Measurements from ENCODE around the gene BHLHA15. TPM values are rescaled to one million over a fixed set of nuclear protein-coding genes. Genes with fewer than 3 reads are reported as not detected.

Gene BHLHA15
- polyA plus RNA-seq, 1 donor (not counting 4 experiments of a cell fraction or from before 2014, with no cell fraction given): not detected

- DNase-seq (ENCODE audit: low read depth, low spot score): no peak
- FAIRE-seq: no peak
- Histone ChIP-seq H3K27me3 (ENCODE audit: control insufficient read depth, extremely low read depth, insufficient read depth, low read length) (no peaks in the 10 kb centered on the region), H3K27ac (ENCODE audit: control insufficient read depth, insufficient read depth, low read length) (no peak overlapping the region), H3K9ac (ENCODE audit: control insufficient read depth, extremely low read depth, insufficient read depth, low read length) (no peak overlapping the region), H3K79me2 (ENCODE audit: control insufficient read depth, insufficient read depth, low read length) (no peaks in the 10 kb centered on the region), H3K36me3 (ENCODE audit: control insufficient read depth in 2 of 2, extremely low read depth in 1 of 2, insufficient read depth in 2 of 2, low read length in 2 of 2) (peaks cover 1 to 3% of the 10 kb centered on the region in 2 experiments), H2AFZ (ENCODE audit: control insufficient read depth, low read length) (no peak overlapping the region), H3K9me1 (ENCODE audit: control insufficient read depth, extremely low read depth, insufficient read depth, low read length) (no peaks in the 10 kb centered on the region), H3K4me3 (ENCODE audit: control insufficient read depth in 2 of 3, extremely low read depth in 1 of 3, insufficient read depth in 2 of 3, low read depth in 1 of 3, low read length in 3 of 3) (no peak overlapping the region), H3K9me3 (ENCODE audit: control insufficient read depth, low read depth, low read length) (no peaks in the 10 kb centered on the region), H4K20me1 (ENCODE audit: control insufficient read depth, extremely low read depth, insufficient read depth, low read length) (no peaks in the 10 kb centered on the region), H3K4me1 (ENCODE audit: control insufficient read depth, extremely low read depth, insufficient read depth, low read length) (peaks cover 16% of the 10 kb centered on the region), H3K4me2 (ENCODE audit: control insufficient read depth, extremely low read depth, insufficient read depth, low read depth, low read length) (no peak overlapping the region)
- TF ChIP-seq CTCF (optimal IDR thresholded peaks at IDR 0.05 in 1 of 3, IDR thresholded peaks at IDR 0.05 in 1 of 3, conservative IDR thresholded peaks at IDR 0.05 in 1 of 3; ENCODE audit: extremely low read depth in 1 of 3, insufficient read depth in 2 of 3, low read length in 3 of 3) (no peak), EZH2 (IDR thresholded peaks at IDR 0.05; ENCODE audit: low read length) (no peak)
- dilution Hi-C loops (cut with MboI; ENCODE audit: extremely low pct_ligation_motif_present, low sequenced_read_pairs): no loop called here
Measured at GRCh38 chr7:98180751-98181150, 30.5 kb upstream of the BHLHA15 start.

GRCh38 chr7:98185101-98185500 lies 26.1 kb upstream of the BHLHA15 start:
- peaks cover 3% of the 10 kb centered on the region for H3K4me1 ChIP-seq (ENCODE audit: control insufficient read depth, extremely low read depth, insufficient read depth, low read length)
- H2AFZ ChIP-seq (ENCODE audit: control insufficient read depth, low read length): no peak overlapping the region
- H3K27ac ChIP-seq (ENCODE audit: control insufficient read depth, insufficient read depth, low read length): no peak overlapping the region
- no peaks in the 10 kb centered on the region for H3K79me2 ChIP-seq (ENCODE audit: control insufficient read depth, insufficient read depth, low read length)
- no peak overlapping the region for H3K4me3 ChIP-seq (ENCODE audit: control insufficient read depth in 2 of 3, extremely low read depth in 1 of 3, insufficient read depth in 2 of 3, low read depth in 1 of 3, low read length in 3 of 3)
- H3K9me1 ChIP-seq (ENCODE audit: control insufficient read depth, extremely low read depth, insufficient read depth, low read length): no peaks in the 10 kb centered on the region
- dilution Hi-C loops (cut with MboI; ENCODE audit: extremely low pct_ligation_motif_present, low sequenced_read_pairs): no loop called here
- H3K27me3 ChIP-seq (ENCODE audit: control insufficient read depth, extremely low read depth, insufficient read depth, low read length): no peaks in the 10 kb centered on the region
- no peaks in the 10 kb centered on the region for H4K20me1 ChIP-seq (ENCODE audit: control insufficient read depth, extremely low read depth, insufficient read depth, low read length)
- DNase-seq (ENCODE audit: low read depth, low spot score) (no peak), FAIRE-seq (no peak)
- H3K36me3 ChIP-seq (ENCODE audit: control insufficient read depth in 2 of 2, extremely low read depth in 1 of 2, insufficient read depth in 2 of 2, low read length in 2 of 2): peaks cover 0 to 7% of the 10 kb centered on the region in 2 experiments
- H3K4me2 ChIP-seq (ENCODE audit: control insufficient read depth, extremely low read depth, insufficient read depth, low read depth, low read length): no peak overlapping the region
- H3K9ac ChIP-seq (ENCODE audit: control insufficient read depth, extremely low read depth, insufficient read depth, low read length): no peak overlapping the region
- H3K9me3 ChIP-seq (ENCODE audit: control insufficient read depth, low read depth, low read length): no peaks in the 10 kb centered on the region
- TF ChIP-seq CTCF (optimal IDR thresholded peaks at IDR 0.05 in 1 of 3, IDR thresholded peaks at IDR 0.05 in 1 of 3, conservative IDR thresholded peaks at IDR 0.05 in 1 of 3; ENCODE audit: extremely low read depth in 1 of 3, insufficient read depth in 2 of 3, low read length in 3 of 3): no peak
- TF ChIP-seq EZH2 (IDR thresholded peaks at IDR 0.05; ENCODE audit: low read length): no peak
